OCI-M2 (cell line): ENCODE data around the gene AFF3.
A peak's percentile ranks its signal among the peaks of the same experiment; 100 is the strongest.

Experiments used
- DNase-seq: peaks from one replicate; lab custom pipeline; 2025; ENCODE audit not compliant: unreplicated experiment; lab: John Stamatoyannopoulos, UW

AFF3 gene

DNA sequence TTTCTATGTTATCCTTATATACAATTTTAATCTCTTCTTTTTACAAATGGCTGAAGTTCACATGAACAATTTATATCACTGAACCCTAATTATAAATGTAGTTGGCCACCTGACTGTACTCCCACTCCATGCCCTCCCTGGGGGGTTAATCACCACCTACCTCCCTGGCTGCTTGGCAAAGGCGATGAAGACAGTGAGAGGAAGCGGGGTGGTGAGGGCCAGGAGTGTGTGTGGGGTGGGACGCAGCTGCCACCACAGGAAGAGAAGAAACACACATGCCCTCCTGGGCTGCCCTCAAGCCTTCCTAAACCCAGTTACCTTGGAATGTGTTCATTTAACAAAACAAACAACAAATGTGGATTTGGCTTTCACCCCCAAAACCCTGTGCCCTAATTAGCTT is 565.6 kb downstream of the AFF3 start:
- no peak for DNase-seq

DNA sequence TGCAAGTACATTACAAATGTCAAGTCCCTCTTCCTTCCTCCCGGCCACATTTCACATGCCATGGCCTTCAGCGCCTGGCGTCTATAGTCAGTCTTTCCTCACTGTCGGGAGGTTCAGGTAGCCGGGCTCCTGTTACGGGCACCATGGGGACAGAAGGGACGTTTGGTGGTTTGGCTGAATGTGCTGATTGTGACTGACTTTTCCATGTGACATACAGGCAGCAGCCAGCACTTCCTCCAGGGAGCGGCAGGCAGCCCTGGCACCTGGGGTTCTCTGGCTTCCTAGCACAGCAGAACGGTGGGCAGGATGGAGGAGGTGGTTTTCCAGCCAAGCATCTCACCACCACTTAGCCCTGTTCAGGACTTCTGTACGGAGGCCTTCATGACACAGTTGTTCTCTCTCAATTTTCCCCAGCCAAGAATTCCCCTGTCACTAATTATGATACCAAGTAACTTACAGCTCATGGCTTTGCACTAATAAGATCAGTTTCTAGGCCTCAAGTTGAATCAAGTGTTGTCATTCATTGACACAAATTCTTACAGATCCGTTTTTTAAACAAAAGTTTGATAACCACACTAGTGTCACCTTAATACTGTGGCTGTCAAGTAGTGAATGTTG is 568.6 kb downstream of the AFF3 start:
- DNase-seq = no peak

- no peak for DNase-seq
These were observed 569.8 kb downstream of the AFF3 start for GRCh38 chr2:99572373-99573164.

- no peak for DNase-seq
These were observed 570.4 kb downstream of the AFF3 start for GRCh38 chr2:99571954-99572353.

GRCh38 chr2:99571533-99571932 is 570.9 kb downstream of the AFF3 start:
- DNase-seq = no peak

DNA sequence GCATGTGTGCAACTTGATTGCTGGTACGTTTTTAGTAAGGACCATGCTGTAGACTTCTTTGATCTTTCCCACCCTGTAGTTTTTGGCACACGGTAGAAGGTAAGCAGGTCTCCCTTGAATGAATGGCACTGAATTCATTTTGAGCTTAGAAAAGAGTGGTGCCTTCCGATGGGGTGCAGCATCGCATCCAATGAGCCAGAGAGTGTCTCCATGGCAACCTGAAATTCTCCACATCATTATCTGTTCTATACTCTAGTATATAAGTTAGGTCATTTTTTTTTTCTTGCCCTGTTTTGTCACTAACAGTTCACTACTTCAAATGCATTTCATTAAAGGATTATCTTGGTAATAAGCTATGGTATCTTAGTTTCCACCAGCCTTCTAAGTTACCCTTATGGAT is 571.4 kb downstream of the AFF3 start:
- no peak for DNase-seq

DNA sequence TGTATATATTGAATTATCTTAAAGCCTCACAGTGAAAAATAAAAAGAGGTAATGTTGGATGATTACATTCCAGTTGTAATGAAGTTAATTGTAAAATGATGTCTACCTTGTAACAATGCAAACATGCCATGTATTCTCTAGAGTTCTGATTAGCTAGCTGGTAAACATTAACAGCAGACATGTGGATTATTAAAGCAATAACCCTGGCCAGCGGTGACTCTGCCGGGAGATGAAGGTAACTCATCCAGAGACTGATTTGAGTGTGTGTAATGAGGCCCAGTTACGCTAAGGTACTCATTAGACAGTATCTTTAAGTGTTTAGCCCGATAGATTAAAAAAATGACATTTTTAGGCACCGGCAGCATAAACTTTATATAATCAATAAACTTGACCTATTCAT is 573.0 kb downstream of the AFF3 start:
- DNase-seq = no peak

DNA sequence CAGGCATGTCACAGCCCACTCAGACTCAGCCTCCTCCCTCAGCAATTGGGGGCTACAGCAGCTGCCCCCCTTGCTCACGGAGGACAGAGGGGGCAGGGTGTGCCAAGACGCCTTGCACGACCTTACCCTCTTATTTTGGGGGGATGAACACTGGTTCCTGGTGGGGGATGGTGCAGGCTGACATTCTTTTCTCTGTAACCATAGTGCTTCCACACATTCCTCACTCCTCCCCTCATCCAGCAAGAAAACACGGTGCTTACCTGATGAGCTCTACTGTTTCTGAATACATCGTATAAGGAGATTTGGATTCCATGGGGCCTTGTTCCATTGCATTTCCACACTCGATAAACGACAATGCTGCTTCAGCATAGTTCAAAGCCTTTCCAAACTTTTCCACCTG is 577.2 kb downstream of the AFF3 start:
- DNase-seq = no peak

GRCh38 chr2:99562516-99562915 is 579.9 kb downstream of the AFF3 start:
- DNase-seq = no peak

GRCh38 chr2:99561804-99562203 is 580.6 kb downstream of the AFF3 start:
- DNase-seq = no peak

DNA sequence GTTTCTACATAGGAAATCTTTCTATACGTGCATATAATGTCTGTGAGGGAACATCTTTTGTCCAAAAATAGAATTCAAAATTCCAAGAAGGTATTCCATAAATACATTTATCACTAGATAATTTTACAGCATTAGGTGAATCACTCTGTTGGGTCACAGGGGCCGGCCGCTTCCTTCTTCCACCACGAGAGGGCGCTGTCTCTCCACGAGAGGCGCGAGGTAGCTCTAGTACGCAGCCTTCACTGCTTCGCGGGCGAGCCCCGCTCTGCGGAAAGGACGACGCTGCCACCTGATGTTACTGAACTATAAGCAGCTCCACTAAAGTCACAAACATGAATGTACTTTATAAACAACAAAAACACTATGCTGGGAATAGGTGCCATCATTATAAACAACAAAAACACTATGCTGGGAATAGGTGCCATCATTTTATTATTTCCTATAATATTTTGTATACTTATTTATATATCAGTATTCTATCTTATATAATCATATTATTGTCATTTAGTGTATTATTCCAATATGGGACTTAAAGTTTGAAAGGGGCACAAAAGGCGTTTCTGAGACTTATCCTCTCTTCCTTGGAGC is 583.2 kb downstream of the AFF3 start:
- DNase-seq = peak; percentile 45

DNA sequence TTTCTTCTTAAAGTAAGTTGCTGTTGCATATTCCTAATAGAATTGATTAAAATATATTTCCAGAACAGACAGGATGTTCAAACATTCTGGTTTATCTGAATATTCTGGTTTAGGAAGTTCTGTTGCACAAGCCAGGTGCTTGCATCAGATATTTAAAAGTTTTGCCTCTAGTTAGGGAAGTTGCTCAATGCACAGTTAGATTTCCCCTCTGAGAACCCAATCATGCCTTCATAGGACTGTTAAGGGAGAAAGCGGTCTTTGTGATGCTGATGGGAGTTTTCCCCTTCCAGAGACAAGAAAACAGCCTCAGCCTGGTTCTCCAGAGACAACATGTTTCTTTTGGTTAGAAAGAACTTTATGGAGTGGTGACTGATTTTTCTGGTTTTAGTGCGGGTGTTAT is 587.0 kb downstream of the AFF3 start:
- no peak for DNase-seq

- no peak for DNase-seq
These were observed 587.5 kb downstream of the AFF3 start for GRCh38 chr2:99554871-99555270.

- DNase-seq = no peak
These were observed 588.2 kb downstream of the AFF3 start for GRCh38 chr2:99554238-99554637.

DNA sequence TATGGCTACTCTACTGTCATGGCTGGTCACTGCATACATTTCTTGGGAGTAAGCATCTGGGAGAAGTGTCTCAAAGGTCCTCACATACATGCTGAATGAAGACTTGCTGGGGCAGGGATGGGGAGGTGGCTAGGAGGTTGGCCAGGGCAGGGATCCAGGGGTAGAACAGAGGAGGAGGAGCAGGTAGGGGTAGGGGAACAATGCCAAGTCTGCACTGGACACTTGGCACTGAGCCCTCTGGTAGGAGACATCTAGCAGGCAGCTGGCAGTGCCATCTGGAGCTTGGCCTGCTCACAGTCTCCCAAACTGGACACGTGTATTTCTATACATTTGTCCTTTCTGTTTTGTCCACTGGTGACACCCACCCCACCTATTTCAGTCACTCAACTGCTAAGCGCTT is 589.9 kb downstream of the AFF3 start:
- no peak for DNase-seq

GRCh38 chr2:99550368-99550767 is 592.0 kb downstream of the AFF3 start:
- DNase-seq = no peak

GRCh38 chr2:99545604-99546003 is 596.8 kb downstream of the AFF3 start:
- no peak for DNase-seq

GRCh38 chr2:99545066-99545465 is 597.3 kb downstream of the AFF3 start:
- no peak for DNase-seq

GRCh38 chr2:99544608-99545007 is 597.8 kb downstream of the AFF3 start:
- DNase-seq = no peak

GRCh38 chr2:99543247-99543646 is 599.1 kb downstream of the AFF3 start:
- DNase-seq = no peak

DNA sequence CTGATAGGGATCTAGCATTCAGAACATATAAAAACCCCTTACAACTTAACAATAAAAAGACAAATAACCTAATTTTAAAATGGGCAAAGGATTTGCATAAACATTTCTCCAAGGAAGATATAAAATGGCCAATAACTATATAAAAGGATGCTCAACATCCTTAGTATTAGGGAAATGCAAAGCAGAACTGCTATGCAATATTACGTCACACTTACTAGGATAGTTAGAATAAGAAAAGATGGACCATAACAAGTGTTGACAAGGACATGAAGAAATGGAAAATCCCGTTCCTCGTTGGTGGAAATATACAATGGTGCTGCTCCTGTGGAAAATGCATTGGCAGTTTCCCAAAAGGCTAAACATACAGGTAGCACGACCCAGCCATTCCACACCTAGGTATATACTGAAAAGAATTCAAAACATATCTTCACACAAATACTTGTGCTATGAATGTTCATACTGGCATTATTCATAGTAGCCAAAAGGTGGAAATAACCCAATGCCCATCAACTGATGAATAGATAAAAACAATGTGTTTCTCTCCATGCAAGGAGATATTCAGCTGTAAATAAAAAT is 604.4 kb downstream of the AFF3 start:
- no peak for DNase-seq

DNA sequence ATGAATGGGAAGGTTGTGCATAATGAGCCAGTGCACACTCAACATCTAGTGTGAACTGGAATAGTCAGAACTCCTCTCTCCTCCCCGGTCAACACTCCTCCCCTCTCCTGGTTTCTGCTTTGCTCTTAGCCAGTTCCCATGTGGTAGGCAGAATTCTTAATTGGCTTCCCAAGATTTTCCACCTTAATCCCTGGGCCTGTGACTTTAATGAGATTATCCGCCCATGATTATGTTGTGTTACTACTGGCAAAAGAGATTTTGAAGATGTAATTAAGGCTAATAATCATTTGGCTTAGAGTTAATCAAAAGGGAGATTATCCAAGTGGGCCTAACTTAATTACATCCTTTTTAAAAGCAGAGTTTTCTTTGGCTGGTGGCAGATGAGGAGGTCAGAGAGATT is 618.3 kb downstream of the AFF3 start:
- DNase-seq = no peak
